Activated CD4-positive, alpha-beta T cell treated with anti-CD3 and anti-CD28 coated beads, Interleukin-2, amount 10 ng/mL, durations not matched to agents 7 days and 5 days (primary cell): ENCODE data around the gene LEF1. TPM values are rescaled to one million over a fixed set of nuclear protein-coding genes. Genes with fewer than 3 reads are reported as not detected.

Experiments used
- CTCF ChIA-PET: fragments of 350-600 bp; sonication (Branson Sonifier 250); formaldehyde crosslinking; loops from one replicate; lab custom pipeline; 2021; ENCODE audit warnings: antibody characterized with exemption; lab: Charles Lee
- POLR2A ChIA-PET: fragments of 350-600 bp; sonication (Branson Sonifier 250); formaldehyde crosslinking; loops from one replicate; lab custom pipeline; 2021; ENCODE audit warnings: antibody characterized with exemption; lab: Charles Lee
- DNase-seq: peaks from one replicate; pipeline ENCODE4 v3.0.0-alpha.2; 2020
- H3K27ac Mint-ChIP-seq: one replicate; pipeline ENCODE4 v1.8.0; 2021; ENCODE audit warnings: mild to moderate bottlenecking, moderate library complexity, mixed read lengths
- H3K27me3 Mint-ChIP-seq: one replicate; pipeline ENCODE4 v1.8.0; 2021; ENCODE audit warnings: mixed read lengths
- H3K36me3 Mint-ChIP-seq: one replicate; pipeline ENCODE4 v1.8.0; 2021; ENCODE audit warnings: low read depth, mixed read lengths
- H3K4me1 Mint-ChIP-seq: one replicate; pipeline ENCODE4 v1.8.0; 2021; ENCODE audit warnings: mixed read lengths
- H3K4me3 Mint-ChIP-seq: one replicate; pipeline ENCODE4 v1.8.0; 2021; ENCODE audit warnings: mild to moderate bottlenecking, moderate library complexity, mixed read lengths
- H3K9me3 Mint-ChIP-seq: one replicate; pipeline ENCODE4 v1.8.0; 2021; ENCODE audit warnings: mixed read lengths
- total RNA-seq, 2 experiments: library from RNA; stranded (reverse); gene quantifications; one replicate each; pipeline ENCODE4 v1.2.3, GENCODE V29; 2021

The LEF1 gene
- total RNA-seq, 2 experiments from 2014 or later, result 386 to 498 TPM

DNA sequence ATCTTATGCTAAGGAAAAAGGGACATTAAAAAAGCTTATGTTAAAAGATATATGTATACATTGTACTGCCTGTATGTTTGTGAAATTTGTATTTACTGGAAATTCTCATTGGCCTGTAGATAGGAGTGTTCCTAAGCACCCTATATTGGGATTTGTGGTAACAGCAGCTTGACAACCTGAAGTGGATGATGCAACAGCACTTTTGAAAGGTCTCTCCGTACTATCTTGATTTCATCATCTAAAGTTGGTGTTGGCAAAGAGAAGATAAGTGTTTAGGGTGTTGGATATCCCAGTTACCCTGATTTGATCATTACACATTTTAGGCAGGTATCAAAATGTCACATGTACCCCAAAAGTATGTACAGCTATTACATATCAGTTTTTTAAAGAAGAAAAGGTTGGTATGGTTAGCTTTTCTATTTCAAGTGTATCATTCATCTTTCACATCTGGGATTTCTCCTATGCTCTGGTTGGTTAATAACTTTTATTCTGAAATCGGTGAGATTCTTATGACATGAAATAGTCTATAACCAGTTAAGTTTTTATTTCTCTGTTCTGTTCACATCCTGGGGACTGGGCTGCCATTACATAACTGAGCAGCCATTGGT is 168.7 kb downstream of the LEF1 start:
- Mint-ChIP-seq H3K27me3 (no peaks in the 10 kb centered on the region), H3K9me3 (peaks cover 7% of the 10 kb centered on the region), H3K4me3 (no peak overlapping the region), H3K4me1 (peaks cover 47% of the 10 kb centered on the region), H3K36me3 (peaks cover 72% of the 10 kb centered on the region), H3K27ac (no peak overlapping the region)
- ChIA-PET POLR2A (no interaction called here), CTCF (no interaction called here)
- DNase-seq, result no peak

DNA sequence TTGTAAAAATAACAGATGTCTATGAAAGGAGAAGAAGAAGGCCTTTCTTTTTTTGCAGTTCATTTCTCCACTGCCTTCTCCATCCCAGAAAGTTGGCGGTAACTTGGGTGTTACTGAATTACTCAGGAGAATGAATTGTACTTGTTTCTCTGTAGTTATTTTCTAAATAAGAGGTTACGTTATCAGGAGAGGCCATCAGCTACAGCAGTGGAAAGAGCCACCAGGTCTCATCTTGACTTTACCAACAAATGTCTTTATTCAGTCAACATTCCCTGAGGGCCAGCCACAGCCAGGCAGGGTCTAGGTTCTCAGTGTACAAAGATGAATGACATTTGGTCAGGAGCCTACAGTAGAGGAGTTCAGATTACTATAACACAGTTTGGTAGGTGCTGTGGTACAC is 170.9 kb downstream of the LEF1 start:
- ChIA-PET POLR2A (no interaction called here), CTCF (interaction anchor here (0.6 to 0.8 kb wide), 2 partner anchors 18 to 21 kb away, joined by 3 to 5 read pairs; no protein-coding TSS in a partner anchor)
- no peaks in the 10 kb centered on the region for H3K27me3 Mint-ChIP-seq
- no peak overlapping the region for H3K4me3 Mint-ChIP-seq
- H3K27ac Mint-ChIP-seq, result no peak overlapping the region
- peaks cover 51% of the 10 kb centered on the region for H3K4me1 Mint-ChIP-seq
- no peak for DNase-seq
- peaks cover 62% of the 10 kb centered on the region for H3K36me3 Mint-ChIP-seq
- H3K9me3 Mint-ChIP-seq, result peaks cover 7% of the 10 kb centered on the region

Other genes with a start within 250 kb of the LEF1 start
- 1 to 10 TPM; 3.6 to 3.8 TPM for gene CYP2U1, start 237.4 kb downstream of the LEF1 start, total RNA-seq
- 10 to 100 TPM; 68.1 to 73.1 TPM for gene HADH, start 179.0 kb downstream of the LEF1 start, total RNA-seq